NCI-H1436 treated with DMSO at 0.1 percent for 48 hours (cell line): ENCODE measurements around the gene PTPRM.
"Not testable (repeated sequence)": the region's sequence is repeated elsewhere in the genome, so short reads cannot be mapped to it uniquely, and the experiment has no call there.

Source experiments
- DNase-seq: peaks from one replicate; lab custom pipeline; 2025; lab: John Stamatoyannopoulos, UW

The PTPRM gene

DNA sequence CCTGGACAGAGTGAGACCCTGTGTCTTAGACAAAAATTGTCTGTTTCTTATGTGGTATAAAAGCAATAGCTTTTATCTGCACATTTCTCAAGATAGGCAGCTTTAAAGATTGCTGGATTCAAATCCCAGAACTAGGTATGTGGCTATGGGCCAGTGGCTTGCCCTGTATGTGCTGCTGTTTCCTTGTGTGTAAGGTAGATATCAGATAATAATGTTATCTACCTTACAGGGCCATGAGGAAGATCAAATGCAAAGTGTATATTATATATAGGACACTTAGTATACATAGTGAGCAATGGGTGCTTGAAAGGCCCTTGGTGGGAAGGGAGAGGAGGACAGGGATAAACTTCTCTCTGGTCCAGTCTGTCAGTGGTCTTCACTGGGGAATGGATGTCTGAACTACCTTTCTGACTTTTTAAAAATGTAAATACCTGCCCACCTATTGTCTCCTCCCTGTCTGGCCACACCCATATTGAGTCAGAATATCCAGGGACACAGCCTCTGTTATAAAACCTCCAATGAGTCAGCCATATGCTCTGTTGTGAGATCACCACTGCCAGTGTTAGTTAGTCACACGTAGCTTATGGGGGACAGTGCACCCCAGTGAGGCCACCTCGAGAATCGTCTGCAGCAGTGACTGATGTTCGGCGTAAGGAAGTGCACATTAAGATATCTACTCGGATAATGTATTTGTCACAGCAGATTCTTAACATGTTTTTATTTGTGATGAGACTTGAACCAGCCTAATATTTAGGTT is 383.4 kb downstream of the PTPRM start:
- no peak for DNase-seq

GRCh38 chr18:7953095-7953958 is 386.2 kb downstream of the PTPRM start:
- DNase-seq: no peak

DNA sequence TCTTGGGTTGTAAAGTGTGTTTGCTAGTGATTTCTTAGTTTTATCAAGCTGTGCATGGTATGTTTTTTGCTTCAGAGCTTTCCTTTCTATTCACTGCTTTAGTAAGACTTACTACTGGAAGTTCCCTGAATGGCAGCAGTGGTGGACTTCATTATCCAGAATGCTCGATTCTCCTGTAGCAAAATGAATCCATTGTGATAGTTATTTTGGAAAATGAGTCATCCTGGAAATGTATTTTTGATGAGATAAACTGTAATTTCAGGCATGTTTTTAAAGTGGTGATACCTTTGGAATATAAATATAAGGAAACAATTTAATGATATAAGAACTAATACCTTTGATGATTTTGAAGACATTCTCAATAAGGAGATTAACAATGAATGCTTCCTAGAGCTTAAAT is 387.1 kb downstream of the PTPRM start:
- DNase-seq: no peak

GRCh38 chr18:7955175-7955574 is 388.1 kb downstream of the PTPRM start:
- no peak for DNase-seq

- DNase-seq: no peak
Observed at GRCh38 chr18:7957297-7957696, 390.2 kb downstream of the PTPRM start.

DNA sequence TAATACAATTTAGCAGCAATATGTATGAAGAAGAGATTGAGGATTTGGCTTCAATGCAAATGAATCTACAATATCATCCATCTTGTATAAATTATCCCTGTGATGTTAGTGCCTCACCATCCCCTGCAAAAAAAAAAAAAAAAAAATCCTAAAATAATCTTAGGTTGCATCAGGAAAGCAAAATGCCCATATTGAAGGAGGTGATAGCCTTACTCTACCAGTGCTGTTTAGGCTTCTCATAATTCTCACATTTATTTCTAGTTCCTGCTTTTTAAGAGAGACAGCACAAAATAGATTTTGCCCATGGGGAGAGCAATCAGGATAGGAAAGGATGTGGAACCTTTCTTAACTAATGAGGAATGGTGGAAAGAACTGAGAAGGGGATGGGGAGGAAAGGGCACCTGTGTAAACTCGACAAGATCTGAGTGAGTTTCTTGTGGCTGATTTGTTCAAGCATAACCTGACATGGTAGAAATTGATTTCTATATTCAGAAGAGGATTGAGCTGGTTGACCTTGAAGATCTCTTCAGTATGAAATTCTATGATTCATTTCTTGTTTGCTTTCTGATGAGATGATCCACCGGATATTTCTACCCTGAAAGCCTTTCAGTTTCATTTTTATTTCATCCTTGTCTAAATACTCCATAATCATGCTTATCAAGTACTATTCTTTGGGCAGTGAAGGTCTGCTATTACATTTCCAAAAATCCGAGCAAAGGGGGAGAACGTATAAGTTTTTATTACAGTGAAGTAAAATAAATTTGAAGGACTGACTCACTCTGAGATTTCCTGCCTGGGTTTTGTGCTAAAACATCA is 391.2 kb downstream of the PTPRM start:
- DNase-seq: peak; percentile 3

DNA sequence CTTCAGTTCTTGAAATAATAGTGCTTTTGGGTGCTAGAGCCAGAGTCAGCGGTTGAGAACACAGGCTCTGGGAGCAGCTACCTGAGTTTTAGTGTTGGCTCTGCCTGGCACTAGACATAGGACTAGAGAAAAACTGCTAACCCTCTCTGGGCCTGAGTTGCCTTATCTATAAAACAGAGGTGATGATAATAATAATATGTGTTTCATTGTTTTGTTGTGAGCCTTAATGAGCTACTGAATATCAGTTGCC is 391.7 kb downstream of the PTPRM start:
- no peak for DNase-seq

- DNase-seq: not testable (repeated sequence)
Observed at GRCh38 chr18:7966682-7967081, 399.6 kb downstream of the PTPRM start.

GRCh38 chr18:7974200-7974874 is 407.2 kb downstream of the PTPRM start:
- no peak for DNase-seq

DNA sequence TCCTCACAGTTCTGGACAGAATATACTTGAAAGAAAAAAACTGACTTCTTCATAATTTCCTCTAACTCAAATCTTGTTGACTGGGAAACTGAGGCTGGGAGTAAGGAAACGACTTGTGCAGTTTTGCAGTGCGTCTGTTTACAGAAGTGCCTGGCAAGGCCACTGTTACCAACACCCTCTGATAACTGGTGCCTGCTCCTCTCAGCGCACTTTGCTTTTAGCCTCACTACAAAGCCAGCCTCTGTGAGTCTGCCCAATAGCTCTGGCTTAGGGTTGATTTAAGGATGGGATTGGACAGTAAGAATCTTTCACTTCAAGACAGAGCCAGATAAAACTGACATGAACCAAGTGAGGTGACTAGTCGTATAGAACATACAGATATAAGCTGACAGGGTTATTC is 410.8 kb downstream of the PTPRM start:
- DNase-seq: no peak

DNA sequence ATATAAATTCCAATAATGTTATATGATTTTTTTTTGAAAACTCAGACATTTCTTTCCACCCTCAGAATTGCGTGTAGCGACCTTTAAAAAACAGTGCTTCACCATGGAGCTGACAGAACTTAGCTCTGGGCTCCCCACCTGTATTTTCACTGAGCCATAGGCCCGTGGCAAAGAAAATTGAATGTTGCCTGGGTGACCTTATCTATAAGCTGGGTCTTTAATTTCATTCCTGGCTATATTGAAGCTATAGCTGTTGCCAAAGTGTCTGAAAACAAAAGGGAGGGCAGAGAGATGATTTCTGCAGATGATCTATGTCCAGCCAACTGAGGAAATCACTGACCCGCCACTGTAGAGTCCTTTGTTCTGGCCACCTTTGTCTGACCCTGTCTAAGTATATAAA is 411.7 kb downstream of the PTPRM start:
- no peak for DNase-seq

GRCh38 chr18:7979714-7980113 is 412.6 kb downstream of the PTPRM start:
- no peak for DNase-seq

GRCh38 chr18:7980136-7980535 is 413.0 kb downstream of the PTPRM start:
- no peak for DNase-seq

DNA sequence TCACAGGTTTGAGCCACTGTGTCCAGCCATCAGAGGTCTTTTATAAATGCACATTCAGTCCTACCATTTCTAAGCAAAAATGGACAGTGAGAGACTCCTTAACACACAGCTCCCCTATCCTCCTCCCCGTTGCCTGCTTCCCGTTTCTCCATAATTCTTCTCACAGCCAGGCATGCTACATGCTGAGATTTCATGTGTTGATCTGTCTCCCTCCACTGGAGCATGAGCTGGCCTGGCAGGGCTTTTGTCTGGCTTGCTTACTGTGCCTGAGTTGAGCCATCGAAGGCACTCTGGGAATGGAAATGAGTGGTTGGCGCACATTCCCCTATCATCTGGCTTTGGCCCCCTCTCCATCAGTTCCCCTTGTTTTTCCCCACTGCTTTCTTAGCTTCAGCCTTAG is 413.5 kb downstream of the PTPRM start:
- no peak for DNase-seq

GRCh38 chr18:7982216-7982615 is 415.1 kb downstream of the PTPRM start:
- DNase-seq: no peak

DNA sequence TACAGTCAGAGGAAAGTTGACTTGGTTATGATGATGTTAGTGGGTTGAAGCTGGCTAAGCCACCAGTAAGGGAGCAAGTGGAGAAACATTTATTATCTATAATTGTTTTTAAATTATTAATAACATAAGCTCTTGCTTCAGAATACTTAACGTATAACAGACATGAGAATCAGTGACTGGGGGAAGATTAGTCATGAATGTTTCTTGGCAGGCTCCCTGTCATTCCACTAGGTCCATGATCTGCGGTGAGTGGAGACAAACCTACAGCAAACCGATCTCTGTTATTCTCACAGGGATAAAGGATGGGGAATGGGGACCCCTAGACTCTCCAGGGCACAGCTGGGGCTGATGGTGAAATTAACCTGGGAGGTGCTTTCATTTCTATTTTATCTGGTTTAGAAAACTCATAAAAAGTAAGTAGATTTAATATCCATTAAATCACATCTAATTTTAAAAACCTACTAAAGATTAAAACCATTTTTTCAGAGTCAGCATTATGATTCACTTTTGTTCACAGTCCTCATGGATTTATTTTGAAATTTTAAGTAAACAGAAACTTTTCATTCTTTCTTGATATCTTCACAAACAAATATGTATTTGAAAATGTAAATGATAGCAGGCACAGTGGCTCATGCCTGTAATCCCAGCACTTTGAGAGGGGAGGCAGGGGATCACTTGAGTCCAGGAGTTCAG is 420.3 kb downstream of the PTPRM start:
- no peak for DNase-seq

DNA sequence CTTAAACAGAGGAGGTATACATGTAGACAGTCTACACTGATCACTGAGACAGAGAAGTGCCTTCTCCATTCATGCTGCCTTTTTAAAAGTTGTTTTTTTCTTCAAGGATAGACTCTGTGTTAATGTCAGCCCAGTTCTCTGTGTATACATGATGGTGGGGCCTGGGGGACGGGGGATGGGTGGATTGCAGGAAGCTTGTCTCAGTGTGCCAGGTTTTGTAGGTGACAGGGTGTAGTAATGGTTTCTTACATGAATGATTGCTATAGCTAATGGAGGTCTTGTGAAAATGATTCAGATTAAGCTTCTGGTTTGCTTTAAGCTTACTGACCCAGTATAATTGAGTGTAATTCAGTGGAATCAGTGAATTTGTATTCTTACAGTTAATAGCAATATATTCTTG is 423.6 kb downstream of the PTPRM start:
- no peak for DNase-seq

DNA sequence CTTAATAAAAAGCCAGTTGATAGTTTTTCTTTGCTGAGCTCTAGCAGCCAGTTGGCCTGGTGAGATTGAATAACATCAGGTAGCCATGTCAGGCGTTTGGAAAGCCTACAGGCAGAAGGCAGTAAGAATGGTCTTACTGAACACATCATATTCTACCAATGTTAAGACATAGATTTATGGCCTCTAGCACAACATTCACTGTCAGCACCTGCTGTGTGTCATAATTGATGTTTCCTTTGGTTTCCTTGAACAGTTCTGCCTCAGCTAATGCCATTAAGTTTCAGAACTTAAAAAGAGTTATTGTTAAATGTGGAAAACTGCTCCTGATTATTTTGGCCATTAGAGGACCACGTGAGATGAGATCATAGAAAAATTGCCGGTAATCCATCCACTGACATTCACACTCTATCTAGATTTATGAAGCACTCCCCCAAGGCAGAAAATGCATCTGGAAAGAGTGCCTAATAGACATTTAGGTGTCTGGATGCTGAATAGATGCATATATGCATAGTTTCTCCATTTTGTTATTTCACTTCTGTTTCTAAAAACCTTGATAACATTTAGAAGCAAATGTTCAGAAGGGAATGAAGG is 434.7 kb downstream of the PTPRM start:
- no peak for DNase-seq

GRCh38 chr18:8003878-8004675 is 437.0 kb downstream of the PTPRM start:
- DNase-seq: no peak

DNA sequence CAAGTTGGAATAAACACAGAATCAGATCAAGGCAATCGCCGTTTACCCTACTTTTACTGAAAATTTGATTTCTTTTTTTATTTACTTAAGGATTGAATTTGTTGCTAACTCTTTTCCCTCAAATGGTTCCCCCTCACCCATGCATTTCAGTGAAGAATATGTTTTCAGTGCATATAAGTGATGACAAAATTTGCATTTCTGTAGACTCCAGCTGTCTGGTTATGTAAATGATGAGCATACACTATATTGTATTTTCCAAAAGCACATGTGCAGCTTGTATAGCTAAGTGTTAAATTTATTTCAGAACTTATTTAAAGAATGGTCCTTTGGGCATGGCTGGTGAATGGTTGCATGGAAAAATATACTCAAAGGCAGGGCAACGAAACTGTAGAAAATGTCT is 437.7 kb downstream of the PTPRM start:
- no peak for DNase-seq
